CD4-positive, alpha-beta T cell treated with Interleukin-15 for 4 hours (primary cell): ENCODE data around the gene DOLPP1.

ENCODE experiments used
- DNase-seq: peaks from one replicate; pipeline ENCODE4 v3.0.0-alpha.2; 2020; ENCODE audit warnings: low spot score

Gene DOLPP1

GRCh38 chr9:129064499-129064908 is 16.4 kb upstream of the DOLPP1 start:
- DNase-seq = no peak

GRCh38 chr9:129068110-129068509 is 12.8 kb upstream of the DOLPP1 start:
- no peak for DNase-seq

GRCh38 chr9:129068990-129069861 is 11.7 kb upstream of the DOLPP1 start:
- peak; percentile 48 for DNase-seq

GRCh38 chr9:129069862-129070641 is 10.9 kb upstream of the DOLPP1 start:
- DNase-seq = no peak

- no peak for DNase-seq
Measured at GRCh38 chr9:129070696-129071525, 10.0 kb upstream of the DOLPP1 start.

GRCh38 chr9:129071526-129072126 is 9.3 kb upstream of the DOLPP1 start:
- no peak for DNase-seq

GRCh38 chr9:129072171-129072570 is 8.7 kb upstream of the DOLPP1 start:
- no peak for DNase-seq

GRCh38 chr9:129073404-129073803 is 7.5 kb upstream of the DOLPP1 start:
- no peak for DNase-seq

GRCh38 chr9:129074106-129074505 is 6.8 kb upstream of the DOLPP1 start:
- DNase-seq = no peak

GRCh38 chr9:129075996-129076639 is 4.8 kb upstream of the DOLPP1 start:
- DNase-seq = no peak

- DNase-seq = no peak
Measured at GRCh38 chr9:129076640-129077037, 4.3 kb upstream of the DOLPP1 start.

GRCh38 chr9:129077236-129077635 is 3.7 kb upstream of the DOLPP1 start:
- DNase-seq = no peak

GRCh38 chr9:129078691-129079503 is 2.0 kb upstream of the DOLPP1 start:
- no peak for DNase-seq

- no peak for DNase-seq
Measured at GRCh38 chr9:129079829-129080228, 1.1 kb upstream of the DOLPP1 start.

GRCh38 chr9:129080298-129080600 is 662 bp upstream of the DOLPP1 start:
- no peak for DNase-seq

- no peak for DNase-seq
Measured at GRCh38 chr9:129081388-129081904, 535 bp downstream of the DOLPP1 start.

- no peak for DNase-seq
Measured at GRCh38 chr9:129084087-129084486, 3.2 kb downstream of the DOLPP1 start.

- no peak for DNase-seq
Measured at GRCh38 chr9:129089246-129089645, 8.3 kb downstream of the DOLPP1 start.

- DNase-seq = no peak
Measured at GRCh38 chr9:129093602-129094386, 12.9 kb downstream of the DOLPP1 start.
